ENCODE measurements around the gene TRABD2B. TPM values are rescaled to one million over a fixed set of nuclear protein-coding genes. Genes with fewer than 3 reads are reported as not detected.

The TRABD2B gene
- total and polyA plus RNA-seq, 2 of the 13 experiments (the other 11 are each of a cell fraction or from before 2014, with no cell fraction given), result 0.04 TPM; not detected in 1

GRCh38 chr1:47919113-47919833 lies 77.9 kb downstream of the TRABD2B start (continued):
- TF ChIP-seq WIZ (CRISPR knock-in tag; IDR thresholded peaks at IDR 0.05), result no peak
- no peak for TF ChIP-seq ZNF768 (CRISPR knock-in tag; IDR thresholded peaks at IDR 0.05)
- TF ChIP-seq ZMYM3 (CRISPR knock-in tag; IDR thresholded peaks at IDR 0.05), result peak; percentile 84
- TF ChIP-seq ZBTB33 (CRISPR knock-in tag; IDR thresholded peaks at IDR 0.05), result no peak
- no peak for TF ChIP-seq SALL2 (CRISPR knock-in tag; IDR thresholded peaks at IDR 0.05)
- TF ChIP-seq DBP (CRISPR knock-in tag; IDR thresholded peaks at IDR 0.05; ENCODE audit: not compliant biosample characterization), result no peak
- no peak for TF ChIP-seq NR2F6 (IDR thresholded peaks at IDR 0.05)
- TF ChIP-seq NR2F6 (CRISPR knock-in tag; IDR thresholded peaks at IDR 0.05), result peak; percentile 60; the same call in 1 of the 2 replicates
- no peak for TF ChIP-seq ZFP62 (CRISPR knock-in tag; IDR thresholded peaks at IDR 0.05)
- 0 out of 2 replicates have a peak, but pooled peaks have one; percentile 59 for TF ChIP-seq ZNF124 (CRISPR knock-in tag; IDR thresholded peaks at IDR 0.05)
- no peak for TF ChIP-seq SCMH1 (CRISPR knock-in tag; IDR thresholded peaks at IDR 0.05; ENCODE audit: borderline replicate concordance)
- TF ChIP-seq HCFC1 (IDR thresholded peaks at IDR 0.05; ENCODE audit: low read depth, low read length), result no peak
- TF ChIP-seq ZBTB42 (CRISPR knock-in tag; IDR thresholded peaks at IDR 0.05), result no peak
- peak; percentile 60; the same call in 1 of the 2 replicates for TF ChIP-seq ZNF709 (CRISPR knock-in tag; IDR thresholded peaks at IDR 0.05)
- TF ChIP-seq ZNF275 (CRISPR knock-in tag; IDR thresholded peaks at IDR 0.05; ENCODE audit: borderline replicate concordance), result peak; percentile 50; the same call in 1 of the 2 replicates
- 0 out of 2 replicates have a peak, but pooled peaks have one; percentile 55 for TF ChIP-seq ZNF3 (CRISPR knock-in tag; IDR thresholded peaks at IDR 0.05)
- TF ChIP-seq ZNF354B (CRISPR knock-in tag; IDR thresholded peaks at IDR 0.05), result peak; percentile 68; the same call in 1 of the 2 replicates
- peak; percentile 81 for TF ChIP-seq MED1 (CRISPR knock-in tag; IDR thresholded peaks at IDR 0.05)
- no peak for TF ChIP-seq SMAD9 (CRISPR knock-in tag; IDR thresholded peaks at IDR 0.05)
- TF ChIP-seq ZNF607 (CRISPR knock-in tag; IDR thresholded peaks at IDR 0.05; ENCODE audit: borderline replicate concordance), result no peak
- TF ChIP-seq CCAR2 (optimal IDR thresholded peaks at IDR 0.05; ENCODE audit: low read depth, low read length), result no peak
- no peak for TF ChIP-seq GTF2F1 (IDR thresholded peaks at IDR 0.05; ENCODE audit: low read length)
- TF ChIP-seq ZNF574 (CRISPR knock-in tag; IDR thresholded peaks at IDR 0.05), result peak; percentile 58; the same call in 1 of the 2 replicates
- TF ChIP-seq RXRB (CRISPR knock-in tag; IDR thresholded peaks at IDR 0.05; ENCODE audit: borderline replicate concordance), result peak; percentile 38; the same call in 1 of the 2 replicates
